ENCODE data around the gene CYP20A1.

Gene CYP20A1

GRCh38 chr2:203195331-203196036, 43.3 kb upstream of the CYP20A1 start:
- no peak overlapping the region for H3K9ac ChIP-seq (ENCODE audit: low read depth, low read length, poor library complexity, severe bottlenecking)
- no peaks in the 10 kb centered on the region for H3F3A ChIP-seq (ENCODE audit: low read depth)
- H4K20me1 ChIP-seq (ENCODE audit: insufficient read depth, low read length, poor library complexity, severe bottlenecking), result no peaks in the 10 kb centered on the region
- no peaks in the 10 kb centered on the region for H3K4me1 ChIP-seq (ENCODE audit: insufficient read depth, low read length, poor library complexity, severe bottlenecking)
- no peaks in the 10 kb centered on the region for H3K9me2 ChIP-seq (replicated peaks; ENCODE audit: low read depth, low read length)
- H3K4me2 ChIP-seq (ENCODE audit: low read depth, low read length, poor library complexity, severe bottlenecking), result no peak overlapping the region
- H2AFZ ChIP-seq (ENCODE audit: low read length), result no peak overlapping the region
- no peaks in the 10 kb centered on the region for H3K27me3 ChIP-seq (ENCODE audit: insufficient read depth, low read length, poor library complexity, severe bottlenecking)
- no peaks in the 10 kb centered on the region for H3K79me2 ChIP-seq (ENCODE audit: insufficient read depth, low read length)
- TF ChIP-seq CTCF (conservative IDR thresholded peaks at IDR 0.05; ENCODE audit: low read length) (no peak), EZH2phosphoT487 (IDR thresholded peaks at IDR 0.05; ENCODE audit: borderline replicate concordance) (no peak)
- H3K4me3 ChIP-seq (ENCODE audit: low read length, poor library complexity, severe bottlenecking), result no peak overlapping the region
- no peaks in the 10 kb centered on the region for H3K36me3 ChIP-seq (ENCODE audit: insufficient read depth, low read length)
- H3K9me3 ChIP-seq (ENCODE audit: insufficient read depth, low read depth, low read length), result no peaks in the 10 kb centered on the region

- no peaks in the 10 kb centered on the region for H3F3A ChIP-seq (ENCODE audit: low read depth)
- H3K9ac ChIP-seq (ENCODE audit: low read depth, low read length, poor library complexity, severe bottlenecking), result no peak overlapping the region
- no peaks in the 10 kb centered on the region for H3K36me3 ChIP-seq (ENCODE audit: insufficient read depth, low read length)
- no peak for TF ChIP-seq EZH2phosphoT487 (IDR thresholded peaks at IDR 0.05; ENCODE audit: borderline replicate concordance)
- TF ChIP-seq CTCF (conservative IDR thresholded peaks at IDR 0.05; ENCODE audit: low read length), result no peak
- no peak overlapping the region for H3K4me3 ChIP-seq (ENCODE audit: low read length, poor library complexity, severe bottlenecking)
- no peaks in the 10 kb centered on the region for H3K9me2 ChIP-seq (replicated peaks; ENCODE audit: low read depth, low read length)
- no peaks in the 10 kb centered on the region for H3K9me3 ChIP-seq (ENCODE audit: insufficient read depth, low read depth, low read length)
- no peaks in the 10 kb centered on the region for H3K27me3 ChIP-seq (ENCODE audit: insufficient read depth, low read length, poor library complexity, severe bottlenecking)
- H3K4me1 ChIP-seq (ENCODE audit: insufficient read depth, low read length, poor library complexity, severe bottlenecking), result no peaks in the 10 kb centered on the region
- no peaks in the 10 kb centered on the region for H4K20me1 ChIP-seq (ENCODE audit: insufficient read depth, low read length, poor library complexity, severe bottlenecking)
- H3K4me2 ChIP-seq (ENCODE audit: low read depth, low read length, poor library complexity, severe bottlenecking), result no peak overlapping the region
- H2AFZ ChIP-seq (ENCODE audit: low read length), result no peak overlapping the region
- no peaks in the 10 kb centered on the region for H3K79me2 ChIP-seq (ENCODE audit: insufficient read depth, low read length)
Observed at GRCh38 chr2:203200866-203201265, 38.0 kb upstream of the CYP20A1 start.

GRCh38 chr2:203201426-203201825, 37.4 kb upstream of the CYP20A1 start:
- no peaks in the 10 kb centered on the region for H3K36me3 ChIP-seq (ENCODE audit: insufficient read depth, low read length)
- no peak for TF ChIP-seq CTCF (conservative IDR thresholded peaks at IDR 0.05; ENCODE audit: low read length)
- TF ChIP-seq EZH2phosphoT487 (IDR thresholded peaks at IDR 0.05; ENCODE audit: borderline replicate concordance), result no peak

More at GRCh38 chr2:203201426-203201825, 37.4 kb upstream of the CYP20A1 start:
- Histone ChIP-seq H3K9me3 (ENCODE audit: insufficient read depth, low read depth, low read length) (no peaks in the 10 kb centered on the region), H4K20me1 (ENCODE audit: insufficient read depth, low read length, poor library complexity, severe bottlenecking) (no peaks in the 10 kb centered on the region), H2AFZ (ENCODE audit: low read length) (no peak overlapping the region), H3K79me2 (ENCODE audit: insufficient read depth, low read length) (no peaks in the 10 kb centered on the region), H3K4me2 (ENCODE audit: low read depth, low read length, poor library complexity, severe bottlenecking) (no peak overlapping the region), H3K9ac (ENCODE audit: low read depth, low read length, poor library complexity, severe bottlenecking) (no peak overlapping the region), H3K9me2 (replicated peaks; ENCODE audit: low read depth, low read length) (no peaks in the 10 kb centered on the region), H3K27me3 (ENCODE audit: insufficient read depth, low read length, poor library complexity, severe bottlenecking) (no peaks in the 10 kb centered on the region), H3K4me3 (ENCODE audit: low read length, poor library complexity, severe bottlenecking) (no peak overlapping the region), H3K4me1 (ENCODE audit: insufficient read depth, low read length, poor library complexity, severe bottlenecking) (no peaks in the 10 kb centered on the region), H3F3A (ENCODE audit: low read depth) (no peaks in the 10 kb centered on the region)

Measured in Loucy (cell line).